Uterus (tissue), 4 donors: ENCODE data around the gene ITGB3BP. TPM values are rescaled to one million over a fixed set of nuclear protein-coding genes. Genes with fewer than 3 reads are reported as not detected.
"Not testable (repeated sequence)": the region's sequence is repeated elsewhere in the genome, so short reads cannot be mapped to it uniquely, and the experiment has no call there.

Source experiments
- DNase-seq, 2 donors: peaks; one replicate each; pipeline ENCODE4 v3.0.0-alpha.2; 2019 to 2020
- H3K27ac ChIP-seq, 2 donors: fragments of 200-600 bp; sonication (generic); 1 replicate in 1 of 2; 2 replicates in 1 of 2; pipeline ENCODE4 v1.5.1; 2016 to 2018
- H3K27me3 ChIP-seq, 2 donors: fragments of 200-600 bp; sonication (generic); one replicate each; pipeline ENCODE4 v1.5.1; 2018 to 2019; ENCODE audit warnings: control low read depth in 1 of 2
- H3K36me3 ChIP-seq, 2 donors: fragments of 200-600 bp; sonication (generic); one replicate each; pipeline ENCODE4 v1.5.1; 2019; ENCODE audit warnings: control low read depth in 1 of 2
- H3K4me1 ChIP-seq, 2 donors: fragments of 200-600 bp; sonication (generic); one replicate each; pipeline ENCODE4 v1.5.1; 2018 to 2019; ENCODE audit warnings: control low read depth in 1 of 2
- H3K4me3 ChIP-seq, 2 donors: fragments of 200-600 bp; sonication (generic); 1 replicate in 1 of 2; 2 replicates in 1 of 2; pipeline ENCODE4 v1.5.1; 2018 to 2019; ENCODE audit warnings: mild to moderate bottlenecking in 1 of 2
- H3K9me3 ChIP-seq, 2 donors: fragments of 200-600 bp; sonication (generic); one replicate each; pipeline ENCODE4 v1.5.1; 2019; ENCODE audit warnings: control low read depth in 1 of 2
- CTCF ChIP-seq, 4 experiments: fragments of 200-600 bp in 2 of 4; fragments of 450-650 bp in 2 of 4; sonication (generic) in 2 of 4; IDR thresholded peaks; one replicate each; pipeline ENCODE4 v1.5.1; 2016 to 2019; ENCODE audit warnings: antibody characterized with exemption in 4 of 4, mild to moderate bottlenecking in 2 of 4, moderate library complexity in 1 of 4
- POLR2A ChIP-seq, 2 donors: fragments of 450-650 bp; IDR thresholded peaks; one replicate each; pipeline ENCODE4 v1.6.1; 2016; ENCODE audit warnings: antibody characterized with exemption in 2 of 2, mild to moderate bottlenecking in 1 of 2, moderate library complexity in 1 of 2
- intact Hi-C: fragments of 100-400 bp; cut with DNase I; formaldehyde crosslinking; loops from one replicate; pipeline ENCODE4 v1.15.1; 2023; ENCODE audit warnings: low total_unique reads
- total RNA-seq, 4 donors: library from RNA; depleted of rRNA in 3 of 4; stranded (reverse); fragments of >200 nt in 3 of 4; gene quantifications; one replicate each; pipeline versions ENCODE4 v1.1.0 to v1.2.4, GENCODE V29; 2014 to 2023
- donor health status: DM: yes; HTN: yes; CAD: no.

Gene ITGB3BP
- total RNA-seq, 4 donors from 2014 or later, result 5.4 to 56.8 (median 30.4) TPM

GRCh38 chr1:63487336-63488065, 35.5 kb downstream of the ITGB3BP start:
- H3K36me3 ChIP-seq, result no peaks in the 10 kb centered on the region
- H3K27me3 ChIP-seq, result no peaks in the 10 kb centered on the region
- no peak for TF ChIP-seq POLR2A (IDR thresholded peaks at IDR 0.05)
- no peak for TF ChIP-seq CTCF (IDR thresholded peaks at IDR 0.05)
- intact Hi-C loops, result no loop called here
- no peaks in the 10 kb centered on the region for H3K4me1 ChIP-seq
- H3K9me3 ChIP-seq, result no peaks in the 10 kb centered on the region
- H3K4me3 ChIP-seq, result no peak overlapping the region
- no peak for DNase-seq
- H3K27ac ChIP-seq, result no peak overlapping the region

- intact Hi-C loops, result no loop called here
- Histone ChIP-seq H3K27ac (no peak overlapping the region), H3K4me3 (no peak overlapping the region), H3K9me3 (no peaks in the 10 kb centered on the region), H3K27me3 (no peaks in the 10 kb centered on the region), H3K4me1 (no peaks in the 10 kb centered on the region), H3K36me3 (no peaks in the 10 kb centered on the region)
- no peak for DNase-seq
- TF ChIP-seq POLR2A (IDR thresholded peaks at IDR 0.05), result no peak
- TF ChIP-seq CTCF (IDR thresholded peaks at IDR 0.05), result no peak
These were observed 36.4 kb downstream of the ITGB3BP start for GRCh38 chr1:63486629-63487028.

GRCh38 chr1:63480057-63480456, 43.0 kb downstream of the ITGB3BP start:
- intact Hi-C loops, result no loop called here
- H3K4me1 ChIP-seq, result no peaks in the 10 kb centered on the region
- H3K27me3 ChIP-seq, result no peaks in the 10 kb centered on the region
- DNase-seq, result no peak
- H3K4me3 ChIP-seq, result no peak overlapping the region
- H3K27ac ChIP-seq, result no peak overlapping the region
- H3K36me3 ChIP-seq, result no peaks in the 10 kb centered on the region
- H3K9me3 ChIP-seq, result no peaks in the 10 kb centered on the region
- TF ChIP-seq CTCF (IDR thresholded peaks at IDR 0.05), result no peak
- TF ChIP-seq POLR2A (IDR thresholded peaks at IDR 0.05), result no peak

GRCh38 chr1:63475761-63476160, 47.3 kb downstream of the ITGB3BP start:
- DNase-seq, result no peak
- Histone ChIP-seq H3K4me3 (no peak overlapping the region), H3K4me1 (no peaks in the 10 kb centered on the region), H3K36me3 (no peaks in the 10 kb centered on the region), H3K27me3 (no peaks in the 10 kb centered on the region), H3K9me3 (no peaks in the 10 kb centered on the region), H3K27ac (no peak overlapping the region)
- TF ChIP-seq CTCF (IDR thresholded peaks at IDR 0.05) (no peak), POLR2A (IDR thresholded peaks at IDR 0.05) (no peak)
- intact Hi-C loops, result no loop called here

GRCh38 chr1:63468683-63469082, 54.3 kb downstream of the ITGB3BP start:
- H3K9me3 ChIP-seq, H3K4me1 ChIP-seq, H3K36me3 ChIP-seq, DNase-seq, H3K4me3 ChIP-seq, H3K27me3 ChIP-seq, H3K27ac ChIP-seq, intact Hi-C loops: not testable (repeated sequence)

- no peak for TF ChIP-seq POLR2A (IDR thresholded peaks at IDR 0.05)
- TF ChIP-seq CTCF (IDR thresholded peaks at IDR 0.05), result no peak
- no peak overlapping the region for H3K27ac ChIP-seq
- H3K9me3 ChIP-seq, result peaks cover 0 to 8% of the 10 kb centered on the region in 2 donors
- no peaks in the 10 kb centered on the region for H3K27me3 ChIP-seq
- H3K4me1 ChIP-seq, result no peaks in the 10 kb centered on the region
- H3K4me3 ChIP-seq, result no peak overlapping the region
- no peak for DNase-seq
- H3K36me3 ChIP-seq, result no peaks in the 10 kb centered on the region
- intact Hi-C loops, result no loop called here
These were observed 56.3 kb downstream of the ITGB3BP start for GRCh38 chr1:63466759-63467158.
